ENCODE data around the gene C11orf91.

GRCh38 chr11:33690290-33691065 is 10.1 kb downstream of the C11orf91 start:
- no peak for TF ChIP-seq E2F5 (CRISPR knock-in tag; IDR thresholded peaks at IDR 0.05)
- no peak for TF ChIP-seq SMAD4 (CRISPR knock-in tag; IDR thresholded peaks at IDR 0.05)
- TF ChIP-seq USF2 (CRISPR knock-in tag; IDR thresholded peaks at IDR 0.05): no peak
- no peak for TF ChIP-seq CTCF (IDR thresholded peaks at IDR 0.05)
- TF ChIP-seq ATF2 (CRISPR knock-in tag; IDR thresholded peaks at IDR 0.05; ENCODE audit: borderline replicate concordance, low read depth): no peak
- TF ChIP-seq TP53 (CRISPR knock-in tag; IDR thresholded peaks at IDR 0.05): no peak
- TF ChIP-seq ZNF423 (CRISPR knock-in tag; IDR thresholded peaks at IDR 0.05): no peak
- TF ChIP-seq HMGXB4 (CRISPR knock-in tag; IDR thresholded peaks at IDR 0.05): no peak
- TF ChIP-seq E2F1 (CRISPR knock-in tag; IDR thresholded peaks at IDR 0.05): no peak
- no peak for TF ChIP-seq SMAD3 (CRISPR knock-in tag; IDR thresholded peaks at IDR 0.05; ENCODE audit: borderline replicate concordance)
- no peak for TF ChIP-seq ZNF121 (CRISPR knock-in tag; IDR thresholded peaks at IDR 0.05)
